Testis (tissue), 2 donors: ENCODE results near the gene NAT9.

Experiments used
- POLR2A ChIP-seq: fragments of 450-650 bp; IDR thresholded peaks from one replicate; pipeline ENCODE4 v1.6.1; 2017; ENCODE audit warnings: antibody characterized with exemption, mild to moderate bottlenecking, moderate library complexity
- TF ChIP-seq, protein P1 (sequence below), 3 experiments: fragments of 450-650 bp in 2 of 3; fragments of 200-600 bp in 1 of 3; sonication (generic) in 1 of 3; IDR thresholded peaks; one replicate each; pipeline ENCODE4 v1.5.1; 2016 to 2019; ENCODE audit warnings: antibody characterized with exemption in 3 of 3, mild to moderate bottlenecking in 2 of 3, moderate library complexity in 1 of 3

DNA sequence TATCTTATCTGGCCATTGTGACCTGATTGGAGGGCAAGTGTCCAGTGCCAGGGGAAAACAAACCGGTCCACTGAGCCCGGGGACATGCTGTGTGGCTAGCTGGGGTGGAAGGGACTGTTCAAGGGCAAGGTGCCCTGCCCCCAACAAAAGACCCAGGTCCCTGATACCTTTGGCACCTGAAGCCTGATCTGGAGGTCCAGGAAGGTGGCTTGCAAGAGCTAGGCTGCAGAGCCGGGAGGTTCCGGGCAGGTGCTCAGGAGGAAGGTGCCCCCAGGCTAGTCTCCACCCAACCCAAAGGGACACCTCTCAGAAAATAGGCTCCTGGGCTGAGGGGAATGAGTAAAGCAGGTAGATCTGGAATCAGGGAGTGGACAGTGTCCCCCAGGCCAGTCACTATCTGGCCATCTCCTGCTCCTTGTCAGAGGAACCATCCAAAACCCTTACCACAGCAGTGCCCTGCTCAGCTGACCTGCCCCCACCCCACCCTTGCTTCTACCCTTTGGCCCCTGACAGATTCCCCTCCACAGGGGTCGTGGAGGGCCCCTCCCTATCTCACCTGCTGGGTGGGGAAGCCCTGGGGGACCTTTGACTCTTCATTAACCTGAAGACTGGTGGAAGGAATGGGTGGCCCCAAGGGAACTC is 6.2 kb downstream of the NAT9 start:
- TF ChIP-seq, protein P1, sequence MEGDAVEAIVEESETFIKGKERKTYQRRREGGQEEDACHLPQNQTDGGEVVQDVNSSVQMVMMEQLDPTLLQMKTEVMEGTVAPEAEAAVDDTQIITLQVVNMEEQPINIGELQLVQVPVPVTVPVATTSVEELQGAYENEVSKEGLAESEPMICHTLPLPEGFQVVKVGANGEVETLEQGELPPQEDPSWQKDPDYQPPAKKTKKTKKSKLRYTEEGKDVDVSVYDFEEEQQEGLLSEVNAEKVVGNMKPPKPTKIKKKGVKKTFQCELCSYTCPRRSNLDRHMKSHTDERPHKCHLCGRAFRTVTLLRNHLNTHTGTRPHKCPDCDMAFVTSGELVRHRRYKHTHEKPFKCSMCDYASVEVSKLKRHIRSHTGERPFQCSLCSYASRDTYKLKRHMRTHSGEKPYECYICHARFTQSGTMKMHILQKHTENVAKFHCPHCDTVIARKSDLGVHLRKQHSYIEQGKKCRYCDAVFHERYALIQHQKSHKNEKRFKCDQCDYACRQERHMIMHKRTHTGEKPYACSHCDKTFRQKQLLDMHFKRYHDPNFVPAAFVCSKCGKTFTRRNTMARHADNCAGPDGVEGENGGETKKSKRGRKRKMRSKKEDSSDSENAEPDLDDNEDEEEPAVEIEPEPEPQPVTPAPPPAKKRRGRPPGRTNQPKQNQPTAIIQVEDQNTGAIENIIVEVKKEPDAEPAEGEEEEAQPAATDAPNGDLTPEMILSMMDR (IDR thresholded peaks at IDR 0.05) = no peak
- no peak for TF ChIP-seq POLR2A
